DMS153 (cell line): ENCODE results near the gene SMG7.

Experiments used
- DNase-seq: peaks from one replicate; lab custom pipeline; 2025; lab: John Stamatoyannopoulos, UW

Gene SMG7

DNA sequence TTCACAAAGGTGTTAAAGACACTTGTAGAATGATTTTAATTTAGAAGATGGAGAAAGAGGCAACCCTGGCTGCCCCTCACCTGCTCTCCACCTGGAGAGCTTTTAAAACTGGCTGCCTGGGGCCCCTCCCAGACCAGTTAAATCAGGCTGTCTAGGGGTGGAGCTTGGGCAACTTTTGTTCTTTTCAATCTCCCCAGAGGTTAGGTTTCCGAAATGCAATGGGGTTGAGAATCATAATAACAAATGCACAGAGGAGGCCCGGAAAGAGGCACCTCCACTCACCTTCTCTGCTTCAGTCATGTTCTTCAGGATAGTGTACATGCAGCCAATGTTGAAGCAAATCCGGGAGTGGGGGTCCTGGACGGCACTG lies 117.6 kb downstream of the SMG7 start:
- DNase-seq = no peak

DNA sequence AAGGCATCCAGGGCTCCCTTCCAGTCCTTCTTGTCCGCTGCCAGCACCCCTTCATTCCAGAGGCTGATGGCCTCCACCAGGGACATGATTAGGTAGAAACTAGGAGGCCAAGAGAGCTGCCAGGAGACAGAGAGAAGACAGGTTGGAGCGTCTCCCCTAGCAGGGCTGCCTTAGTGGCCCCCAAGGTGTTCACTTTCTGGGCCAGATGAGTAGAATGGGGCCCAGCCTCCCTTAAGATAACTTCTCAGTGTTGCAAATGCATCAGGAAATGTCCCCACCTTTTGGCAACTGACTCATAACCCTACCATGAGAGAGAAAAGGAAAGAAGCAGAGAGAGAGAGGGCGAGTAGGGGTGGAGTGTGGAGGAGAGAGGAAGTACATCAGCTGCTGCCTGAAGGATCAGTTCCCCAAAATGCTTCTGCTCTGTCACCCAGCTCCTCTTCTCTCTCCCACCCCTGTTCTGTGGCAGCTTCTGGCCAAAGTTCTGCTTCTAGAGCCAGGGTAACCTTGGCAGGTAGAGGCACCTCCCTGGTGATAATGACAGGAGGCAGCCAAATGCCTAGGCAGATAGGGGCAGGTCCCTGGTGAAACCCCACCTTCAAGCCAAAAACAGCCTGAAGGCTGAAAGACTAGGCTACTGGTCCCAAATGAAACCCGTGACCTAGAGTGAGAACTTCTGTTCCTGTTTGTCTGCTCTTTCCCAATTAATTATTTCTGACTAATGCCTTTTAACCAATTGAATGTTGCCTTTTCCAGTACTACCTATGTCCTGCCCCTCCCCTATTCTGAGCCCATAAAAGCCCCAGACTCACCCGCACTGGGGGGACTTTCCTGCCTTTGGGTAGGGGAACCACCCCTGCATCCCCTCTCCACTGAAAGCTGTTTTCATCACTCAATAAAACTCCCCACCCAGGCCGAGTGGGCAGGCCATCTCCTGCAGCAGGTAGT lies 118.2 kb downstream of the SMG7 start, which contains the start of gene NCF2:
Gene NCF2 (minus strand): TSS at position 216 of the 948 bp plus-strand sequence. CDS start 130 bp downstream, at position 86.
- no peak for DNase-seq

DNA sequence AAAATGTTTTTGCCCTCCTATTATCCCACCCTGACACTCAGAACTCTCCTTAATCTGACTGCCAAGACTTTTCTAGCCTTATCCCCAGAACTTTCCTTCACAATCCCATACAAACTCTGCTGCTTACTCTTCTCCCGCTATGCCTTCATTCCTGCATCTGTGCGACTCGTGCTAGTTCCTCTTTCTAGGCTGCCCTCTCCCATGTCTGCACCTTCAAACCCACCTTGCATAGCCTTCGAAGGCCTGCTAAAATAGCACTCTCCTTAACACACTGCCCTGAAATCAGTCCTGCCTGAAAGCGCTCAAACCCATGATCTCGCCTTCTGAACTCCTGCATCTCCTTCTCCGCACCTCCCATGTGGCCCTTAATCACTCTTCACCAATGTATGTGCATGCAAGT lies 120.4 kb downstream of the SMG7 start:
- DNase-seq = no peak

DNA sequence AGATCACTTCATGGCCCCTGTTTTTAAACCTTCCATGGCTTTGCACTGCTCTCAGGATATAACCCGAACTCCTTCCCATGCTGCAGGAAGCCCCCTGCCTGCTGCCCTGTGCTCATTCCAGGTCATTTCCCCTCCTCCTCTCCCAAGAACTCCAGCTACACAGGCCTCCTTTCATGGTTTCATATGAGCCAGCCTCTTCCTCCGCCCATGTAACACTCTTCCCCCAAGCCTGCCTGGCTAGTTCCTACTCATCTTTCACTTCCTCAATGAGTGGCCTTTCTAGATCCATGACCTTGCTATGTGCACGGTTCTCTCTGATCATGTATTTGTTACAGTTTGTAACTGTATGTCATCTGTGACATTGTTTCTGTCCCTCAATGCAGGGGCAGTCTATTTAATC lies 121.1 kb downstream of the SMG7 start:
- no peak for DNase-seq

DNA sequence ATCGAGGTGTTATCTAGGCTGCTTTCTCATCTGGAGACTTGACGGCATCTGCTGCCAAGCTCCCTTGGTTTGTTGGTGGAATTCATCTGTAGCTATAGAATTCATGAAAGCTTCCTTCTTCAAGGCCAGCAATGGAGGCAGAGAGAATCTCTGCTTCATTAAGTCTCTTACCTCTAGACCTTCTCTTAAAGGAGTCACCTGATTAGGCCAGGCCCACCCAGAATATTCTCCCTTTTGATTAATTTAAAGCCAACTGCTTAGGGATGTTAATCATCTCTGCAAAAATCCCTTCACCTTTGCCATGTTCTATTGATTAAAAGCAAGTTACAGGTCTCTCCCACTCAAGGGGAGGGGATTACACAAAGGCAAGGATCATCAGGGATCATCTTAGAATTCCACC lies 123.2 kb downstream of the SMG7 start:
- no peak for DNase-seq

DNA sequence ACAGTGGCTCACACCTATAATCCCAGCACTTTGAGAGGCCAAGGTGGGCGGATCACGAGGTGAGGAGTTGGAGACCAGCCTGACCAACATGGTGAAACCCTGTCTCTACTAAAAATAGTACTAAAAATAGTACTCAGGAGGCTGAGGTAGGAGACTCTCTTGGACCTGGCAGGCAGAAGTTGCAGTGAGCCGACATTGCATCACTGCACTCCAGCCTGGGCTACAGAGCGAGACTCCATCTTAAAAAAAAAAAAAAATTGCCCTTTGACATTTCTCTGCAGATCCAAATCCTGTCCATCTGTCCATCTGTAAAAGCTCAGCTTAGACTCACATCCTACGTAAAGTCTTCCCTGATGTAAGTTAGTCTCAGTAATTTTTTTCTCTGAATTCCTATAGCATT lies 124.2 kb downstream of the SMG7 start:
- DNase-seq = no peak

DNA sequence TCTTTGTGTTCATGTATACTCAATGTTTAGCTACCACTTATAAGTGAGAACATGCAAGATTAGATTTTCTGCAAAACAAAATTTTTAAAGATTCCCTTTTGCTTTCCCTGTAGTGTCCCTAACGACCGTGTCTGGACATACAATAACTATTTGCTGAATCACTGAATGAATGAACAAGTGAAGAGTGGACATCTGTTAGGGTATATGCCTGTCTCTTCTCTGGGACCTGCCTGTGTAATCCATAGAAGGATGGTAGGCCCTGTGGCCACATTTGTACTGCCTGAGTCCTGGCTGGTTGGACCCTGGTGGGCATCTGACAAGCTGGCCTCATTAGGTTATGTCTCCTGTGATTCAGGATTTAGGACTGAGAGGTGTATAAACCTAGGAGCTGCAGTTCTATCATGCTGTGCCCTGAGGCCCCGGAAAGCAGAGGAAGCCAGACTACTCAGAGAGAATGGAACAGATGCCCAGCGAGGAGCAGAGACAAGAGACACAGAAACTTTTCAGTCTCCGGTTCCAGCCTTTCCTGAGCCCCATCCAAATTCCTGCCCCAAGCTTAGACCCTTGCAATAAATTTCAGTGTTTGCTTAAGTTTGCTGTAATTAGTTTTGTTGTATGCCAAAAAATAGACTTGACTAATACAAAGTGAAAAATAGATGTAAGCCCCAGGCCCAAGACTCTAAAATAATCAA lies 125.5 kb downstream of the SMG7 start:
- no peak for DNase-seq

DNA sequence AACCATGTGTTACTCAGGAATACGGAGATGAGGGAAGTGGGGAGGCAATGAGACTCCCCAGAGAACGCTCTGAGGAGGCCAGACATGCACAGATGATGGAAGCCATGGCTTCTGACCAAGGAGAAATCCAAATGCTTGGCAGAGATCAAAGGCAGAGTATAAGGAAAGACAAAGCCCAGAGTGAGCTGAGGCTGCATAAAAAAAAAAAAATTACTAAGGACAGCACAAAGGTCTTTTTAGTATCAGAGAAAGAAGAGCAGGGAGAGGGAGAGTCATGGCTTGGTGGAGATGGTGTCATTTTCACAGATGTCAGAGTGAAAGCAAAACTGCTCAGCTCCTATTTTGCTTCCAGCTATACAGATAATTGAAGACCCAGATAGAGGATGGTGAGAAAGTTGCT lies 126.1 kb downstream of the SMG7 start:
- no peak for DNase-seq

DNA sequence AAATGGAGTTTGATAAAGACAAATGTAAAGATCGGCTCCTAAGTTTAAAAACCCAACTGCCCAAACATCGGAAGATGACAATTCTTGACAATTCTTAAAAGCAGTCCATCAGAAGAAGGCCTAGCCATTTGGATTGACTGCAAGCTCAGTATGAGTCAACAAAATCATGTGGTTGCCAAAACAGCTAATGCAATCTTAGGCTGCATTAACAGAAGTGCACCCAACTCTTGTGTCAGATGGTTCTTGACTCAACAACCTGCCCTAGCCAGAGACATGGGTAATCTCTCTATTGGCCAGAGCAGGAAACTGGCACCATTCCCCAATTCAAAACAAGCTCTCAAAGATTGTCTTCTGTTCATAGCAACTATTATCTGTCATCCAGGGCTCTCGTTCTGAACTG lies 127.8 kb downstream of the SMG7 start:
- DNase-seq = no peak

DNA sequence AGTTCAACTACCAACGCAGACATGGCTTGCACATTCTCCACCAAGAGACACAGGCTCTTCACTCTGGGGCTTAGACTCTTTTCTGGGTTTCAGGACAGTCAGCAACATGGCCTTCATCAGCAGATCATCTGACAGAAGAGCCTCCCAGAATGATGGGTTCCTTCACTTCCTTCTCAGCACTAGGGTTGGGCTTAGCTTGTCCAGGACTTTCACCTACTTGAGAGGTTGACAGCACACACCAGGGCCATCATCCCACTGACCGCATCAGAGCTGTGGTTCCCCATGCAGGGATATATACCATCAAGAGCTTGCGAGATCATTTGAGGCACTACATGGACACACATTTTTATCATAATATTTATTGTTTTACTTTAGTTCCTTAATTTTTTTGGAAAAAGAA lies 128.3 kb downstream of the SMG7 start:
- DNase-seq = no peak

DNA sequence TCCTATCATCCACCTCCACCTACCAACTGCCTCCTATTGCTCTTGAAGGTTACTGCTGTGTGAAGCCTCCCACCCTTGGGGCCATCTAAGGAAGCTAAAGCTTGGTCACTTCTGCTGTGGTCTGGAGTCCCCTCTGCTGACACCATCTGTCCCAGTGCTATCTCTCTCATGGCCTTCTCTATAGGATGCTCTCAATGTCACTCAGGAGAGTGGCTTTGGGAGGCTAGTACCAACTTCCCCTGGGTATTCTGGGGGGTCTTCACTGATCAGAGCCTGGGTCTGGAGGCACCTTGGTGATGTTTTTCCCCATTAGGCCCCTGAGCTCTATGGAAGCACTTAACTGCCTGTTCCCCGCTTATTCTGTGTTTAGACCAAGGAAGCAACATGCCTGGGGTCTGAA lies 130.2 kb downstream of the SMG7 start:
- DNase-seq = no peak
